GM12892 (cell line): ENCODE results near the gene NPAT.

ENCODE experiments used
- POLR2A ChIP-seq: IDR thresholded peaks from 2 replicates; pipeline ENCODE4 v1.6.1; 2011; ENCODE audit warnings: low read depth, low read length, control low read depth
- POLR2AphosphoS5 ChIP-seq: IDR thresholded peaks from 2 replicates; pipeline ENCODE4 v1.6.1; 2011; ENCODE audit warnings: low read depth, low read length, control low read depth
- TAF1 ChIP-seq: IDR thresholded peaks from 2 replicates; pipeline ENCODE4 v1.6.1; 2011; ENCODE audit warnings: low read depth, mild to moderate bottlenecking, control low read depth, low read length, borderline replicate concordance

- TF ChIP-seq POLR2AphosphoS5, result no peak
- no peak for TF ChIP-seq POLR2A
- no peak for TF ChIP-seq TAF1
These were observed 52.3 kb downstream of the NPAT start for GRCh38 chr11:108170184-108170583.
